Measurements from ENCODE around the gene BRINP2.

DNA sequence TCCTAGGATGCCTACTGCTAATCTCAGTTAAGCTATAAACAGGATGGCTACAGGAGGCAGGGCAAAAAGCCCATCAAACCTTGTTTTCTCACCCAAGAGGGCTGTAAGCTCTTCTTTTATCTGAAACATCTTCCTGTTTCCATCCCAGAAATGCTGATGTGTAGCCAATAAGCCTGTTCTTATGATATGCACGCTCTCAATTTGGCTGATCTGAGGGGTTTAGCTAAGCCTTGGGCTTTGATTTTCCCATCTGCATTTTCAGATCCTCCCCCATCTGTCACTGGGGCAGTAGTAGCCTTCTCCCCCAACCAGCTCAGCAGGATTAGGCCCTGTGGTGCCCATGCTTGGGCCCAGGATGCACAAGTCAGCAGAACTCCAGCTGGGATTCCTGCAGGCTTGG is 105.0 kb downstream of the BRINP2 start:
- TF ChIP-seq, protein P1, sequence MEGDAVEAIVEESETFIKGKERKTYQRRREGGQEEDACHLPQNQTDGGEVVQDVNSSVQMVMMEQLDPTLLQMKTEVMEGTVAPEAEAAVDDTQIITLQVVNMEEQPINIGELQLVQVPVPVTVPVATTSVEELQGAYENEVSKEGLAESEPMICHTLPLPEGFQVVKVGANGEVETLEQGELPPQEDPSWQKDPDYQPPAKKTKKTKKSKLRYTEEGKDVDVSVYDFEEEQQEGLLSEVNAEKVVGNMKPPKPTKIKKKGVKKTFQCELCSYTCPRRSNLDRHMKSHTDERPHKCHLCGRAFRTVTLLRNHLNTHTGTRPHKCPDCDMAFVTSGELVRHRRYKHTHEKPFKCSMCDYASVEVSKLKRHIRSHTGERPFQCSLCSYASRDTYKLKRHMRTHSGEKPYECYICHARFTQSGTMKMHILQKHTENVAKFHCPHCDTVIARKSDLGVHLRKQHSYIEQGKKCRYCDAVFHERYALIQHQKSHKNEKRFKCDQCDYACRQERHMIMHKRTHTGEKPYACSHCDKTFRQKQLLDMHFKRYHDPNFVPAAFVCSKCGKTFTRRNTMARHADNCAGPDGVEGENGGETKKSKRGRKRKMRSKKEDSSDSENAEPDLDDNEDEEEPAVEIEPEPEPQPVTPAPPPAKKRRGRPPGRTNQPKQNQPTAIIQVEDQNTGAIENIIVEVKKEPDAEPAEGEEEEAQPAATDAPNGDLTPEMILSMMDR (conservative IDR thresholded peaks at IDR 0.05; ENCODE audit: low read depth, low read length), result no peak
- TF ChIP-seq RFX5 (IDR thresholded peaks at IDR 0.05; ENCODE audit: low read depth, low read length), result no peak

Data from IMR-90 (cell line).